HEK293T (cell line): ENCODE data around the gene GET3.

Experiments
- CTCF ChIA-PET: fragments of 350-600 bp; formaldehyde crosslinking; extraction: SDS; loops from one replicate; lab custom pipeline; 2021; ENCODE audit warnings: antibody characterized with exemption, inconsistent platforms; lab: Yijun Ruan, JAX
- POLR2A ChIA-PET: fragments of 350-600 bp; formaldehyde crosslinking; extraction: SDS; loops from one replicate; lab custom pipeline; 2020; ENCODE audit warnings: antibody characterized with exemption, inconsistent platforms; lab: Yijun Ruan, JAX
- DNase-seq: peaks from one replicate; pipeline ENCODE4 v3.0.0; 2012; ENCODE audit warnings: mixed read lengths; ENCODE audit errors: extremely low spot score
- ARNT ChIP-seq: fragments of 450-650 bp; IDR thresholded peaks from 2 replicates; pipeline ENCODE4 v1.6.1; 2017; ENCODE audit warnings: mild to moderate bottlenecking
- BHLHE40 ChIP-seq: fragments of 450-650 bp; IDR thresholded peaks from 2 replicates; pipeline ENCODE4 v1.6.1; 2016; ENCODE audit warnings: mild to moderate bottlenecking, moderate library complexity, borderline replicate concordance
- CTBP1 ChIP-seq: fragments of 450-650 bp; IDR thresholded peaks from 2 replicates; pipeline ENCODE4 v1.6.1; 2016; ENCODE audit warnings: borderline replicate concordance
- ELF4 ChIP-seq: fragments of 450-650 bp; IDR thresholded peaks from 2 replicates; pipeline ENCODE4 v1.6.1; 2017; ENCODE audit warnings: antibody characterized with exemption
- FOXA1 ChIP-seq: fragments of 450-650 bp; IDR thresholded peaks from 2 replicates; pipeline ENCODE4 v1.6.1; 2016; ENCODE audit warnings: mild to moderate bottlenecking
- FOXK2 ChIP-seq: fragments of 450-650 bp; IDR thresholded peaks from 2 replicates; pipeline ENCODE4 v1.6.1; 2016; ENCODE audit warnings: mild to moderate bottlenecking
- FOXM1 ChIP-seq: fragments of 450-650 bp; IDR thresholded peaks from 2 replicates; pipeline ENCODE4 v1.6.1; 2017; ENCODE audit warnings: mild to moderate bottlenecking, borderline replicate concordance
- HDGF ChIP-seq: fragments of 450-650 bp; IDR thresholded peaks from 2 replicates; pipeline ENCODE4 v1.6.1; 2017; ENCODE audit warnings: antibody characterized with exemption, borderline replicate concordance
- L3MBTL2 ChIP-seq: fragments of 450-650 bp; conservative IDR thresholded peaks from 2 replicates; pipeline ENCODE4 v1.6.1; 2016; ENCODE audit warnings: mild to moderate bottlenecking
- LEF1 ChIP-seq: fragments of 450-650 bp; IDR thresholded peaks from 2 replicates; pipeline ENCODE4 v1.6.1; 2017; ENCODE audit warnings: mild to moderate bottlenecking, borderline replicate concordance
- NFRKB ChIP-seq: fragments of 450-650 bp; IDR thresholded peaks from 2 replicates; pipeline ENCODE4 v1.6.1; 2016; ENCODE audit warnings: mild to moderate bottlenecking, moderate library complexity
- SP1 ChIP-seq: fragments of 450-650 bp; IDR thresholded peaks from 2 replicates; pipeline ENCODE4 v1.6.1; 2017
- SUZ12 ChIP-seq: fragments of 450-650 bp; IDR thresholded peaks from 2 replicates; pipeline ENCODE4 v1.6.1; 2016; ENCODE audit warnings: mild to moderate bottlenecking
- TARDBP ChIP-seq: fragments of 450-650 bp; IDR thresholded peaks from 2 replicates; pipeline ENCODE4 v1.6.1; 2016
- ZNF384 ChIP-seq: fragments of 450-650 bp; IDR thresholded peaks from 2 replicates; pipeline ENCODE4 v1.6.1; 2016
- TF ChIP-seq, protein P1 (sequence below): fragments of 450-650 bp; IDR thresholded peaks from 2 replicates; pipeline ENCODE4 v1.6.1; 2016

Gene GET3

DNA sequence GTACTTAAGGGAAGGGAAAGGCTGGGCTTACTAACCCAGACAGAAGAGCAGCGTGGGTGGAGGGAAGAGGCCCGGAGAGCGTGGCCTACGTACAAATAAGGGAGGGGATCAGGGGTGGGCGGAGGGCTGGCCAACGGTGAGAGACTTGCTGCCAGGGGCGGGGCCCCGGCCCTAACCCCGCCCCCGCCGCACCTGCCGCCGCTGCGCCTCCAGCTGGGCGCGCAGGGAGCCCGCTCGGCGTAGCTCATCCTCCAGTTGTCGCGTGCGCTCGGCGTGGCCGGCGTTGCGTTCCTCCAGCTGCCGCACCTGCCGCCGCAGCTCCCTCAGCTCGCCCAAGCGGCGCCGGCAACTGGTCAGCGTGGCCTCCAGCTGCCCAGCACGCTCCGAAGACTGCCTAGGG, 32.4 kb downstream of the GET3 start:
- ChIA-PET CTCF (interaction anchor here (1.2 kb wide), 1 partner anchor 9 kb away, joined by 3 read pairs; no protein-coding TSS in a partner anchor), POLR2A (interaction anchor here (1.1 kb wide), 1 partner anchor 22 kb away, joined by 3 read pairs; no protein-coding TSS in a partner anchor)
- DNase-seq, result no peak
- no peak for TF ChIP-seq ZNF384
- TF ChIP-seq NFRKB, result no peak
- TF ChIP-seq TARDBP, result no peak
- no peak for TF ChIP-seq CTBP1
- TF ChIP-seq SP1, result no peak
- no peak for TF ChIP-seq ELF4

DNA sequence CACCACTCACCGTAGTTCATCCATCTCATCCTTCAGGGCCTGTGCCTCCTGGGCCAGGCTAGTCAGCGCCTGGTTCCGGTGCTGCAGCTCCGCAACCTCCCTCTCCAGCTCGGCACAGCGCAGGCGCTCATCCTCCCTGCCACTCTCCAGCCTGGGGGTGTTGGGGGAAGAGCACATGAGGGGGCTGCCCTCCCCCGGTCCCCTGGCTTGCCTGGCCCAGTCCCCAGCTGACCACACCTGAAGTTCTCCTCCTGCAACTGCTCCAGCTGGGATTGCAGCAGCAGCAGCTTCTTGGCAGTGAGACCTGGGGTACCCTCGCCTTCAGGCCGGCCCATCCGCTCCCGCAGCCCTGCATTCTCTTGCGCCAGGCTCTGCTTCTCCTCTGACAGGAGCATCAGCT, 33.6 kb downstream of the GET3 start:
- ChIA-PET CTCF (no interaction called here), POLR2A (interaction anchor here (0.9 kb wide), 1 partner anchor 22 kb away, joined by 4 read pairs; no protein-coding TSS in a partner anchor)
- TF ChIP-seq FOXK2 (no peak), HDGF (no peak), TARDBP (no peak), ZNF384 (no peak), L3MBTL2 (no peak), LEF1 (no peak), ARNT (no peak), BHLHE40 (no peak), FOXA1 (no peak), ELF4 (no peak), NFRKB (no peak), CTBP1 (no peak), SP1 (no peak), SUZ12 (no peak), FOXM1 (no peak)
- TF ChIP-seq, protein P1, sequence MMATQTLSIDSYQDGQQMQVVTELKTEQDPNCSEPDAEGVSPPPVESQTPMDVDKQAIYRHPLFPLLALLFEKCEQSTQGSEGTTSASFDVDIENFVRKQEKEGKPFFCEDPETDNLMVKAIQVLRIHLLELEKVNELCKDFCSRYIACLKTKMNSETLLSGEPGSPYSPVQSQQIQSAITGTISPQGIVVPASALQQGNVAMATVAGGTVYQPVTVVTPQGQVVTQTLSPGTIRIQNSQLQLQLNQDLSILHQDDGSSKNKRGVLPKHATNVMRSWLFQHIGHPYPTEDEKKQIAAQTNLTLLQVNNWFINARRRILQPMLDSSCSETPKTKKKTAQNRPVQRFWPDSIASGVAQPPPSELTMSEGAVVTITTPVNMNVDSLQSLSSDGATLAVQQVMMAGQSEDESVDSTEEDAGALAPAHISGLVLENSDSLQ, result no peak
- no peak for DNase-seq

DNA sequence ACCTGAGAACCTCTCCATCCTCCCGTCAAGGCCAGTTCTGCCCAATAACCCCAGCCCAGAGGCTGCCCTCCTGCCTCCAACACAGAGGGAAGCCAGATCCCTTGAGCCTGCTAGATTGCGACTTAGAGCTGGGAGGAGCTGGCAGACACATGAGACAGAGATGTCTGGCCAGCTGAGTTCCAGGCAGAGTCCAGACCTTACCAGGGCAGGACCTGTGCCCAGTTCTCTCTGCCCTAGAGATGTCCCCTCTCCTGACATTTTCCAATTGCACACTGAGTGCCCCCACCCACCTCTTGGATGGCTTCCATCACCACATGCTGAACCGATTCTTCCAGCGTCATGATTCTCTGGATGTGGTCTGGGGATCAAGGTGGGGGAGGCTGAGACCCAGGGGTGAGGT, 35.0 kb downstream of the GET3 start:
- no peak for DNase-seq
- ChIA-PET POLR2A (interaction anchor here (1.1 kb wide), 1 partner anchor 37 kb away, joined by 4 read pairs; no protein-coding TSS in a partner anchor), CTCF (interaction anchor here (0.6 to 1.6 kb wide), 3 partner anchors 15 to 1317 kb away, joined by 3 to 5 read pairs (median 4); no protein-coding TSS in a partner anchor)
- TF ChIP-seq LEF1 (no peak), FOXA1 (no peak), ARNT (no peak), BHLHE40 (no peak), TARDBP (no peak), L3MBTL2 (no peak), ZNF384 (no peak), HDGF (no peak), FOXK2 (no peak), SP1 (no peak), SUZ12 (no peak), FOXM1 (no peak), ELF4 (no peak)
- TF ChIP-seq, protein P1, result no peak

DNA sequence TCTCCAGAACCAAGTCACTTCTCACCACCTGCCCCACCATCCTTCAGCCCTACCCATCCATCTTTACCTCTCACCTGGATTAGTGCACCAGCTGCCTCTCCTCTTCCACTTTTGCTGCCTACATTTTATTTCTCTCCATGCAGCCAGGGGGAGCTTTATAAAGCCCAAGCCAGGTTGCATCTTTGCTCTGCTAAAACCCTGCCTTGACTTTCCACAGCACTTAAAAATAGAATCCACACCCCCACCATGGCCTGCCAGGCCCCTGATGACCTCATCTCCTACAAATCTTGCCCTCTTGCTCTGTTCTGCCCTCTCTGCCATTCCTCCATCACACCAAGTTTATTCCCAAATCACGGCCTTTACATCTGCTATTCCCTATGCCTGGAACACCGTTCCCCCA, 36.3 kb downstream of the GET3 start:
- POLR2A ChIA-PET, result interaction anchor here (0.9 to 1.2 kb wide), 3 partner anchors 33 to 118 kb away, joined by 3 to 6 read pairs (median 4); partner anchors contain the start of genes GCDH and RNASEH2A
- CTCF ChIA-PET, result interaction anchor here (0.8 to 1.6 kb wide), 4 partner anchors 13 to 23 kb away, joined by 4 to 7 read pairs (median 6); no protein-coding TSS in a partner anchor
- no peak for DNase-seq
- TF ChIP-seq, protein P1, result no peak
- TF ChIP-seq BHLHE40 (no peak), ELF4 (no peak), ARNT (no peak), CTBP1 (no peak), NFRKB (no peak), SUZ12 (no peak), FOXM1 (no peak), TARDBP (no peak), L3MBTL2 (no peak), SP1 (no peak), ZNF384 (no peak), FOXA1 (no peak)

DNA sequence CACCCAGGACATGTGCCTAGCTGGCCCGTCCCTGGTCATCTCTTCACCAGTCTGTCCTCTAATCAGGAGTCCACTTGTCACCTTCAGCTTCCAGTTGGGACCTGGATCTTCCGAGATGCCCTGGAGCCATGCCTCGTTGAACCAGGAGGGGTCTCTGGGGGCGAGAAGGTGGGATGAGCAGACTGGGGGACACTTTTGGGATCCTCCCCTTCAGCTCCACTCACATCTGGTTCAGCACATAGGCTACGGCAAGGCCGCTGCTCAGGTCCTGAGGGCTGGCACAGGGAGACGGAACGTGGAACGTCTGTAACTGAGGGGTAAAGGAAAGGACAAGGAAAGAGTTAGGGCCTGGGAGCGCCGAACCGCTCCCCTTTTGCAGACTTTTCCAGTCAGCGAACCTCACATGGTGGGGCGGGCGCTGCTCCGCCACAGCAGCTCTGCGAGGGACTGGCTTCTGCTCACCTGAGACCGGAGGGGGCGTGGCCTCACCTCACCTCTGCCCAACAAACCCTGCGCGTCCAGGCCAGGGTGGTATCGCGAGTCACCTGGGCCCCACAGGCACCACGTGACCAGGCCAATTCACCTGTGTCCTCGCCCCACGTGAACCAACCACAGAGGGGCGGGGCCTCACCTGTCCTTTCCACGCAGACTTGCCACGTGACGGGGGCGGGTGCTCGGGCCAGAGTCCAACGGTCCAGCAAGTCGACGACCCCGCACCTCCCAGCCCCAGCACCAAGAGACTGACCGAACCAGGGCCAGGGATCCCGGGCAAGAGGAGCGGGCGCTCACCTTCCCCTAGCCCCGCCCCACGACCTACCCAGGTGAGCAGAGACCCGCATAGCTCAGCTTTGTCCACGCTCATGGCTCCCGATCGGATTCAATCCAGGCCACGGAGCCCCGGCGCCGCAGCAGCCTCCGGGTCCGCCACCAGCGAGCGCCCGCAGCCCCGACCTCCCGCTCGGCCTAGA, 37.6 kb downstream of the GET3 start, which contains the start of gene HOOK2:
Gene HOOK2 (minus strand): TSS at position 965 of the 968 bp plus-strand sequence. CDS start 103 bp downstream, at position 862.
- POLR2A ChIA-PET, result no interaction called here
- DNase-seq, result no peak

More for the DNA sequence above, 37.6 kb downstream of the GET3 start, which contains the start of gene HOOK2:
- CTCF ChIA-PET, result no interaction called here
- no peak for TF ChIP-seq TARDBP
- peak; percentile 12; the same call in 1 of the 2 replicates for TF ChIP-seq L3MBTL2
